Renal cortex interstitium (tissue), 15 donors: Measurements from ENCODE around the gene VCP. TPM values are rescaled to one million over a fixed set of nuclear protein-coding genes. Genes with fewer than 3 reads are reported as not detected.

Experiments
- DNase-seq, 11 donors: peaks; one replicate each; pipeline ENCODE4 v3.0.0-alpha.2; 2013; ENCODE audit warnings: low read depth in 9 of 11, low spot score in 4 of 11; ENCODE audit errors: extremely low read depth in 1 of 11
- long read RNA-seq, 16 experiments: transcript quantifications; one replicate each; lab custom pipeline, GENCODE V29; 2026
- polyA plus RNA-seq, 3 donors: library from polyadenylated mRNA; unstranded; fragments of 120-200 nt; gene quantifications; one replicate each; pipeline ENCODE4 v1.2.1, GENCODE V29; 2013; ENCODE audit not compliant: insufficient read length in 3 of 3

The VCP gene
- polyA plus RNA-seq = 100 to 1,000 TPM; 242 to 277 (median 251) TPM
- long read RNA-seq, donor 1, full-length matches to known transcripts = 20 of 48 reads
- long read RNA-seq, donor 1, partial matches to known transcripts = 20 of 48 reads
- long read RNA-seq, donor 1, other reads (novel, unspliced or antisense) = 8 of 48 reads
- long read RNA-seq, donor 2, full-length matches to known transcripts = 31 of 66 reads
- long read RNA-seq, donor 2, partial matches to known transcripts = 29 of 66 reads
- long read RNA-seq, donor 2, other reads (novel, unspliced or antisense) = 6 of 66 reads
- long read RNA-seq, donor 3, full-length matches to known transcripts = 55 of 92 reads
- long read RNA-seq, donor 3, partial matches to known transcripts = 27 of 92 reads
- long read RNA-seq, donor 3, other reads (novel, unspliced or antisense) = 10 of 92 reads
- long read RNA-seq, donor 4, full-length matches to known transcripts = 36 of 51 reads
- long read RNA-seq, donor 4, partial matches to known transcripts = 8 of 51 reads
- long read RNA-seq, donor 4, other reads (novel, unspliced or antisense) = 7 of 51 reads
- long read RNA-seq, donor 5 = 0 reads
- long read RNA-seq, donor 6, full-length matches to known transcripts = 28 of 53 reads
- long read RNA-seq, donor 6, partial matches to known transcripts = 18 of 53 reads
- long read RNA-seq, donor 6, other reads (novel, unspliced or antisense) = 7 of 53 reads
- long read RNA-seq, donor 7, full-length matches to known transcripts = 32 of 73 reads
- long read RNA-seq, donor 7, partial matches to known transcripts = 31 of 73 reads
- long read RNA-seq, donor 7, other reads (novel, unspliced or antisense) = 10 of 73 reads
- long read RNA-seq, donor 8, full-length matches to known transcripts = 66 of 96 reads
- long read RNA-seq, donor 8, partial matches to known transcripts = 23 of 96 reads
- long read RNA-seq, donor 8, other reads (novel, unspliced or antisense) = 7 of 96 reads
- long read RNA-seq, donor 9, full-length matches to known transcripts = 39 of 51 reads
- long read RNA-seq, donor 9, partial matches to known transcripts = 12 of 51 reads
- long read RNA-seq, donor 9, other reads (novel, unspliced or antisense) = 0 of 51 reads
- long read RNA-seq, donor 10, full-length matches to known transcripts = 40 of 113 reads
- long read RNA-seq, donor 10, partial matches to known transcripts = 73 of 113 reads
- long read RNA-seq, donor 10, other reads (novel, unspliced or antisense) = 0 of 113 reads
- long read RNA-seq, donor 11, full-length matches to known transcripts = 36 of 55 reads
- long read RNA-seq, donor 11, partial matches to known transcripts = 10 of 55 reads
- long read RNA-seq, donor 11, other reads (novel, unspliced or antisense) = 9 of 55 reads
- long read RNA-seq, donor 12, full-length matches to known transcripts = 19 of 25 reads
- long read RNA-seq, donor 12, partial matches to known transcripts = 6 of 25 reads
- long read RNA-seq, donor 12, other reads (novel, unspliced or antisense) = 0 of 25 reads
- long read RNA-seq, donor 13 = 0 reads
- long read RNA-seq, donor 14, full-length matches to known transcripts = 42 of 58 reads
- long read RNA-seq, donor 14, partial matches to known transcripts = 5 of 58 reads
- long read RNA-seq, donor 14, other reads (novel, unspliced or antisense) = 11 of 58 reads
- long read RNA-seq, donor 15, full-length matches to known transcripts = 20 of 25 reads
- long read RNA-seq, donor 15, partial matches to known transcripts = 5 of 25 reads
- long read RNA-seq, donor 15, other reads (novel, unspliced or antisense) = 0 of 25 reads
- long read RNA-seq, donor 16, full-length matches to known transcripts = 99 of 194 reads
- long read RNA-seq, donor 16, partial matches to known transcripts = 78 of 194 reads
- long read RNA-seq, donor 16, other reads (novel, unspliced or antisense) = 17 of 194 reads

- DNase-seq = peak; percentile 93 to 98 (median 96)
These were observed at the start of gene VCP for GRCh38 chr9:35072461-35073278. Gene VCP, minus strand, starts transcription at chr9:35072625. Its CDS starts 272 bp downstream, at chr9:35072353.

DNA sequence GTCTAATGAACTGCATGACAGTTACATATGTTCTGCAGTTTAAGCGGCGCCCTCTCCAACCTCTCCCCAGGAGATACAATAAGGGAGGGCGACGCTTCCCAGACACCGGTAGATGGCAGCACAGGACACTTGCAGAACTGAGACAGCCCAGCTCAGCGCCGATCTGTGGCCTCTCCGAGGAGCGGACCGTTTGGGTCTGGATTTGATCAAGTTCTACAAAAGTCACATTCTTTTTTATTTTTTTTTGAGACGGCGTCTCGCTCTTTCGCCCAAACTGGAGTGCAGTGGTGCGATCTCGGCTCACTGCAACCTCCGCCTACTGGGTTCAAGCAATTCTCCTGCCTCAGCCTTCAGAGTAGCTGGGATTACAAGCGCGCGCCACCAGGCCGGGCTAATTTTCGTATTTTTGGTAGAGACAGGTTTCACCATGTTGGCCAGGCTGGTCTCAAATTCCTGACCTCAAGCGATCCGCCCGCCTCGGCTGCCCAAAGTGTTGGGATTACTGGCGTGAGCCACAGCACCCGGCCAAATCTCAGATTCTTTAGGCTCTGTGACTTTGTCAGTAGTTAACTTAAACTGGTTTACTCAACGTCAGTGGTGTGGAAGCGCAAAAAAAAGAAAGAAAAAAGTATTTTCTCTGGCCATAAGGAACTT lies 44.6 kb upstream of the VCP start:
- peak in 10 of 11 donors; percentile 80 to 96 (median 89) for DNase-seq

- no peak for DNase-seq
These were observed 44.1 kb upstream of the VCP start for GRCh38 chr9:35116539-35116897.

DNA sequence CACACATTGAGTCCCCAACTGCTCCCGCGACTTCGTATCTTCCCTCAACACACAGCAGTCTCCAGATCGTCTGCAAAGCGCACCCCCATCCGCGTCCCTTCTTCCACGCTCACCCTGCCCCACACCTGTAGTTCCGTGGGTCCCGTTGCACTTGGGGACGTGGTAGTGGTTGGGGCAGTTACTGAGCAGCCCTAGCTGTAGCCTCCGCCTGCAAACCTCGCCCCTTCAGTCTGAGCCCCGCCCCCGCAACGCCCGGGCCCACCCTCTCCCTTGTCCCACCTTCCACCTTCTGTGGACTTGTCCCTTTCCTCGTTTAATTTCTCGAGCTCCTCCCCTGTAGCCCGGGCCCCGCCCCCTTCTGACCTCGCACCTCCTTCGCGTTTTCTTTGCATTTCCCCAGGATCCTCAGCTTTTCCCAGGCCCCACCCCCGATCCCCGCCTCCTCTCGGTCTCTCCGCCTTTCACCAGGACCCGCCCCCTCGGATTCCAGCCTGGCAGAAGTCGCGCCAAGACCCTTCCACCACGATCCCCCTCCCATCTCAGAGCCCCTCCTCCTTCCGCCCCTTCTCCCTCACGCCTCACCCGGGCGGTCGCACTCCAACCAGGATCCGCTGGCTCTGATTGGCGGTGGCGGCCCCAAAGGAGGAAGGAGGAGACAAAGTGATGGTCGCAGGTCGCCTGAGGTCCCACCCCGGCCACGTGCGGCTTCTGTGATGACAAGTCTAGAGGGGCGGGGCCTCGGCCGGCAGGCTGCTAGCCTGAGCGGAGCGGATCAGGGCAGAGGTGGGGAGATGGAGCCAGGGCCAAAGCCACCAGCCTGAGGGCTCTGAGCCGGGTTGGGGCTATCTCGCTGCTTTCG lies 43.5 kb upstream of the VCP start, which contains the start of gene ATOSB:
Gene ATOSB, minus strand, starts transcription at position 183 of the 859 bp plus-strand sequence. CDS start 7,588 bp downstream, outside the sequence.
- DNase-seq = peak; percentile 93 to 97 (median 96)

DNA sequence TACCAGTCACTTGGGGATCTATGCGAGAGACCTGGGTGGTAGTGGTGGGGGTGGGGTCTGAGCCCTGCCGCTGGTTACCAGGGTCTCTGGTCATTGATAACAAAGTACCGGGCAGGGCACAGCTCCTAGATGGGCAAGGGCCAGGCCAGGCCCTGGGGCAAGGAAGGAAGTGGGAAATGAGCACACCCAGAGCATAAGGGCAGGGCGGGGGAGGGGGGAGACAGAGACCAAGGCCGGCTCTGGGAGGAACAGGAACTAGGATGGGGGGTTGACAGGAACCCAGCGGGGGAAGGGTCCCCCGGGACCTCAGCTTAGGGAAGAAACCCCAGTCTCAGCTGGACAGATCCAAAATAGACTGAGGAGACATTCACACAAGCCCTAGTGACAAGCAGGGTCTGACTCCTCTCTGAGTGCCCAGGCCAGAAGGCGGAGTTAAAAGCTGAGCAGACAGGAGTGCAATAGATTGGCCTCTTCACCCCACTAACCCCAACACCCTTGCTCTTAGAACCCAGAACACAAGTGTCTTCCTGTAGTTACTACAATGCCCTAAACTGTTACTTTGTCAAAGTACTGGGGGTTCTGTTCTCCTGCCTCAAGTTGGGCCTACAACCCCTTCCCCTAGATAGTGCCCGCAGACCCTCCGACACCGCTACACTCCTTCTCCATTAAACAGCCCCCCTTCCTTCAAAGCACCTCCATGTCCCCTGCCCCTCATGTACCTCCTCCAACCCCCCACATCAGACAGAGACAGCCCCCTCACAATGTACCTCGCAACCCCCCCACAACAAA lies 42.6 kb upstream of the VCP start:
- no peak for DNase-seq

DNA sequence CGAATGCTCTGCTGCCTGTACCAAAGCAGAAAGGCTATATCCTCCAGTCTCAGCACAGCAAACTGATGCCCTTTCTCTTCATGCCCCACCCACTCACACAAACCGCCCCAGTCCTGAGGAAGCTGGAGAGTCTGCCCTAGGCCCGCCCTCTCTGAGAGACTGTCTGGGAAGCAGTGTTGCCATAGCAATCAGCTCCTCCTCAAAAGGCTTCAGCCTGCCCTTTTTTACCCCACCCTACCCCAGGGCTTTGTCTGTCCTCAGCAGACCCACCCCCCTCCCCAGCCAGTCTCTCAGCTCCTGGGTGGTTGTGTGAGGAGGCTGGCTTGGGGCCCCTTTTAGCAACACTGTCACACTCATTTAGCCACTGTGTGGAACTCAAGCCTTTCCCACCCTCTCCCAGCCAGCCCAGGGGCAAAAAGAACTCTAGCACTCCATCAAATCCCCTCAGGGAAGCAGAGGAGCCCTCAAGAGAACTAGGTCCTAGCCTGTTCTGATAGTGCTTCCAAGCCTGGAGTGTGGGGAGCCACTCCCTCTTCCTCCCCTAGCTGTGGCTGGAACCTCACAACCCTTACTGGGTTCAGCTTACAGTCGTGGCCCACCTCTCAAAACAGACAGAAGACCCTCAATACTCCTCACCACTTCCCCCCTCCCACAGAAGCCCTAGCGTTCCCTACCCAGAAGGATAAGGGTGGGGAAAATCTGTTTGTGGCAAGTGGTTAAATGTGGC lies 41.9 kb upstream of the VCP start:
- peak in 5 of 11 donors; percentile 67 to 77 (median 75) for DNase-seq

DNA sequence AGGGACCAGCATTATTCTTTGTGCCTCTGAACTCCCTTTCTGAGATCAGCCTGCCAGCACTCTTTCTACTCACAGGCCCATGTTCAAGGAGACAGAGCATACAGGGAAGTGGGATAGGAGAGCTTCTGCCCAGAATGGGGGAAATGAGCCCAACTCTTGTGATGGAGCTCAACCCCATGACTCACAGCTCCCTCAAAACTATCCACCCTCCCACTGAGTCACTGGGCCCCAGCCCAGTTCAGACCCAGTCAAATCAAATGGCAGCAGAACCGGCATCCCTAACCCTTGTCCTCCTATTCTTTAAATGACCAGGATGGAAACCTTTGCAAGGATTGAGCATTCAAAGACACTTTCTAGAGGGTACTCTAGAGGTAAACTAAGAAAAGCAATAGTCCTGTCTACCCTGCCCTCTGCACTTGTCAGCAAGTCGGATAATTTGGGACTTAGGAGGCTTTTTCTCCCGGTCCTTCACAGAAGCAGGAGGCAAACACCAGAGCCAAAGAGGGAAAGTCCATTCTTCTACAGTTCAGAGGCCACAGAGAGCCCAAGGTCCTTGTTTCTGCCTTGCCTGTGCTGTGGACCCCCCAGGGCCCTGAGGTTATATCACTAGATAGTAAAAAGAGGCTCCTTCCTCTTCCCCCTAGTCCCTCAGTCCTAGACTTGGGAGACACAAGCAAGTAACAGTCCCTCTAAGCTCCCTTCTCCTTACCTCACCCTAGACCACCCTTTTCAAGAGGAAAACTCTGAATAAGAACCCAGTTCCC lies 40.0 kb upstream of the VCP start:
- DNase-seq = no peak

- DNase-seq = peak; percentile 88 to 97 (median 94)
These were observed 38.8 kb upstream of the VCP start for GRCh38 chr9:35111001-35111933.

GRCh38 chr9:35110327-35110761 lies 37.9 kb upstream of the VCP start:
- DNase-seq = no peak

GRCh38 chr9:35108946-35109575 lies 36.6 kb upstream of the VCP start:
- DNase-seq = no peak

DNA sequence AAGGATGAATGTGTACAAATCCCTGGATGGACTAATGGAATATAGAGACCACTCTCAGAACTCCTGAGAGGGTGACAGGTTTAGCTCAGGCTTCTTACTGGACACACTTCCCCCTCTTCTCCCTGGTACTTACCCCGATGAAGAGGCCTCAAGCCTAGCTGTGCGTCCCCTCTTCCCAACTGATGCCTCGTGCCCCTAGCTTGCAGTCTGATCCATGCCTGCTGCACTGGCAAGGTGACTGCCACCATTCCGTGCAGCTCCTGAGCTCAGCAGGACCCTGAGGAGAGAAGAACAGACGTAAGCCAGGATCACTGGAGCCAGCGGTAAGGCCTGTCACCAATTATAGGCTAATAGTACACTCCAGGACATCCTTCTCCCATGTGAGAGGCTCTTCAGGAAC lies 36.0 kb upstream of the VCP start:
- no peak for DNase-seq
